ENCODE results near the gene CNPY4. TPM values are rescaled to one million over a fixed set of nuclear protein-coding genes. Genes with fewer than 3 reads are reported as not detected.

The CNPY4 gene
- total RNA-seq, 1 donor from 2014 or later = 3.4 TPM

GRCh38 chr7:100093054-100093453, 26.4 kb upstream of the CNPY4 start:
- no peak for ATAC-seq

- ATAC-seq = no peak
Measured at GRCh38 chr7:100093498-100093897, 25.9 kb upstream of the CNPY4 start.

- no peak for ATAC-seq
Measured at GRCh38 chr7:100093925-100094486, 25.4 kb upstream of the CNPY4 start.

GRCh38 chr7:100095289-100095688, 24.1 kb upstream of the CNPY4 start:
- ATAC-seq = no peak

- no peak for ATAC-seq
Measured at GRCh38 chr7:100095704-100096103, 23.7 kb upstream of the CNPY4 start.

- ATAC-seq = no peak
Measured at GRCh38 chr7:100098913-100099312, 20.5 kb upstream of the CNPY4 start.

GRCh38 chr7:100099452-100099851, 20.0 kb upstream of the CNPY4 start:
- ATAC-seq = no peak

- peak; percentile 89 for ATAC-seq
Measured at GRCh38 chr7:100100420-100101015, 18.9 kb upstream of the CNPY4 start.

GRCh38 chr7:100101016-100101862, 18.2 kb upstream of the CNPY4 start, which contains the start of the genes AP4M1 and MCM7:
AP4M1 (plus strand) TSS chr7:100101643; CDS start chr7:100101715, 72 bp downstream.
MCM7 (minus strand) TSS chr7:100101397; CDS start chr7:100101294, 103 bp downstream.
- ATAC-seq = peak; percentile 94

GRCh38 chr7:100102950-100103840, 16.2 kb upstream of the CNPY4 start:
- no peak for ATAC-seq

GRCh38 chr7:100105534-100105933, 13.9 kb upstream of the CNPY4 start:
- no peak for ATAC-seq

GRCh38 chr7:100106633-100107032, 12.8 kb upstream of the CNPY4 start:
- no peak for ATAC-seq

- ATAC-seq = no peak
Measured at GRCh38 chr7:100107125-100107737, 12.2 kb upstream of the CNPY4 start.

- no peak for ATAC-seq
Measured at GRCh38 chr7:100107890-100108289, 11.5 kb upstream of the CNPY4 start.

GRCh38 chr7:100109521-100110163, 9.8 kb upstream of the CNPY4 start:
- ATAC-seq = no peak

GRCh38 chr7:100111156-100111555, 8.3 kb upstream of the CNPY4 start:
- no peak for ATAC-seq

- no peak for ATAC-seq
Measured at GRCh38 chr7:100111914-100112313, 7.5 kb upstream of the CNPY4 start.

- no peak for ATAC-seq
Measured at GRCh38 chr7:100115026-100115425, 4.4 kb upstream of the CNPY4 start.

- no peak for ATAC-seq
Measured at GRCh38 chr7:100118388-100119071, 904 bp upstream of the CNPY4 start.

- ATAC-seq = peak; percentile 33
Measured at GRCh38 chr7:100119970-100120732, 717 bp downstream of the CNPY4 start.

Data from esophagus mucosa (tissue), 1 donor.